Stimulated activated CD8-positive, alpha-beta memory T cell treated with anti-CD3 and anti-CD28 coated beads, Interleukin-4, amount 100 ng/mL, for 24 hours (primary cell): ENCODE data around the gene RBM4B.

Source experiments
- DNase-seq: peaks from one replicate; pipeline ENCODE4 v3.0.0-alpha.2; 2020; ENCODE audit warnings: low read depth

RBM4B gene

GRCh38 chr11:66686801-66687750 lies 9.4 kb upstream of the RBM4B start:
- no peak for DNase-seq

DNA sequence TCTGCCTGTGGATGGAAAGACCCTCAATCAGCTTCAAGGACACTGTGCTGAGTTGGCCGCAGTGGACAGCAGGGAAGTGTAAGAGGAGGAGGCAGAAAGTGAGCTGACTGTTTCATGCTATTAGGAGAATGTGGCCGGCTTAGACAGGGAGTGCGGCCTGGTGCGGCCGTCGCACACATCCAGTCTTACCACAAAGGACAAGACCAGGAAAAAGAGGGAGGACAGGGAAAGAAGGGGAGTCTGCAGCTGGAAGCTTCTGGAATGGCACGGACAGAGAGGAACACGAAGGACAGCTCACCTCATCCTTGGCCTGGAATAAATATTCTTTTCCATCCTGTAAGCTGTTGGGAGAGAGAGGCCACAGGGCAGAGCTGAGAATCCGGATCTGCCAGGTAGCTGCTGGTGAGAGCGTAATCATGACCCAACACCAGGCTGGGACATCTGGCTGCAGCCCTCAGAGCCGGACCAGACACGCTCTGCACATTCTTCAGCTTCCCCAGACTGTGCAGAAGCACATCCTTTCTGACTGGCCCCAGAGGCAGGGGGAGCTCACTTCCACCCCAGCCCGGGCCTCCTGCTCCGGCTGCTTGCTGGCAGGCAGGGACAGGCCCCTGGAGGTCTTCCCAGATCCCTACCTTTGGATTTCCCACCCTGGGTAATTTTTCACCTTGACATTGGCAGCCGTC lies 8.6 kb upstream of the RBM4B start:
- DNase-seq, result no peak

- DNase-seq, result no peak
These were observed 7.8 kb upstream of the RBM4B start for GRCh38 chr11:66685276-66686099.

DNA sequence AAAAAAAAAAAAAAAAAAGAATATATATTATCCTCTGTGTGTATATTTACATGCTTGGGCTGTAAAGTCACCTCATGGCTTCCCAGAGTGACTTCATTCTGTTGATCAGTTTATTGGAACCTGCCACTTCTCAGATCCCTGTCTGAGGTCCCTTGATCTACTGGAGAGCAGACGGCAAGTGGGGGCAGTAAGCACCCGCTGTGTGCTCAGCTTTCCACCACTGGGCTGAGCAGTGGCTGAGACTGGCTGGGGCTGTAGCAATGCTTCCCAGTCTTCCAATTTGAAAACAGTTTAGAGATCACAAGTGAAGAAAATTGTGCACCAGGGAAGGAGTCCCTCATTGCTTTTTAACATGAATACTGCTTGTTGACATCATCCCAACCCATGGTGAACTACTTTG lies 6.9 kb upstream of the RBM4B start:
- DNase-seq, result no peak

GRCh38 chr11:66683877-66684276 lies 6.2 kb upstream of the RBM4B start:
- no peak for DNase-seq

DNA sequence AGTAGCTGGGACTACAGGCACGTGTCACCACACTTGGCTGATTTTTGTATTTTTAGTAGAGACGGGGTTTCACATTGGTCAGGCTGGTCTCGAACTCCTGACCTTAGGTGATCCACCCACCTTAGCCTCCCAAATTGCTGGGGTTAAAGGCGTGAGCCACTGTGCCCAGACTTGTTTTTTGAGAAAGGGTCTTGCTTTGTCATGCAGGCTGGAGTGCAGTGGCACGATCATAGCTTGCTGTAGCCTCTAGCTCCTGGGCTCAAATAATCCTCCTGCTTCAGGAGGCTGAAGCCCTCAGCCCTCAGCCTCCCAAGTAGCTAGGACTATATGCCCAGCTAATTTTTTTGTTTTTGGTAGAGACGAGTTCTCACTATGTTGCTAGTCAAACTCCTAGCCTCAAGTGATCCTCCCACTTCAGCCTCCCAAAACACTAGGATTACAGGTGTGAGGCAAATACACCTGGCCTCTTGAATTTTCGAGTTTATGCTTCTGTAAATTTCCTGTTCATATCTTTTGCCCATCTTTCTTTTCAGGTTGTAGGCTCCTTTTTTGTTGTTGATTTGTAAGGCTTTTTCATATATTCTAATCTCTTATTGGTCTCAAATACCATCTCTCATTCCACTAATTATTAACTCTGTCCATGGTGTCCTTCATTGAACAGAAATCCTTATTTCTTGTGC lies 3.4 kb upstream of the RBM4B start:
- DNase-seq, result no peak

GRCh38 chr11:66676931-66677598 lies 622 bp downstream of the RBM4B start:
- DNase-seq, result no peak

DNA sequence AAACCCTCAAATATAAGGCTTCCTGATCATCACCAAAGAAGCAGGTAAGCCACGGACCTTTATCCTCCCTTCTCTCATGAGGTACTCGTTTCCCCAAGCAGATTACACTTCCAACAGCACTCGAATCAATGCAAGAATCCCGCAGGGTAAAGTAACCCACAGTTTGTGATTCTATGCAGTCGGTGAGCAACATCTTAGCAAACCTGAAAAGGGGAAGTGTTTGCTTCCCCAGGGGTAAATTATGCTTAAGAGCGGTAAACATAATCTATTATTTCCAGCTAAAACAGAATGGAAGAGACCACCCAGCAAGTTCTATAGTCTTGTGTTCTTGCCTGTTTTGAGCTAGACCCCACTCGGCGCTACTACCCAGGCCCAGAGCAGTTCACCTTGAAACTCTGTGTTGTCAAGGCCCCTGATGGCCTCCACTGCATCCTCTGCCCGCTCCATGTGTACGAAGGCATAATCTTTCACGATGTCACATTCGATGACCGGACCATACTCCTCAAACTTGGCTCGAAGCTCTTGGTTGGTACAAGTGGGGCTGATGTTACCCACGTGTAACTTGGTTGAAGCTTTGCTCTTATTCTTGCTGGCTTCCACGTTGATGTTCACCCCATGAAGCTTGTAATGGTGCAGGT lies 1.3 kb downstream of the RBM4B start:
- DNase-seq, result no peak

- no peak for DNase-seq
These were observed 2.6 kb downstream of the RBM4B start for GRCh38 chr11:66674964-66675602.

GRCh38 chr11:66670816-66671215 lies 6.9 kb downstream of the RBM4B start:
- no peak for DNase-seq

DNA sequence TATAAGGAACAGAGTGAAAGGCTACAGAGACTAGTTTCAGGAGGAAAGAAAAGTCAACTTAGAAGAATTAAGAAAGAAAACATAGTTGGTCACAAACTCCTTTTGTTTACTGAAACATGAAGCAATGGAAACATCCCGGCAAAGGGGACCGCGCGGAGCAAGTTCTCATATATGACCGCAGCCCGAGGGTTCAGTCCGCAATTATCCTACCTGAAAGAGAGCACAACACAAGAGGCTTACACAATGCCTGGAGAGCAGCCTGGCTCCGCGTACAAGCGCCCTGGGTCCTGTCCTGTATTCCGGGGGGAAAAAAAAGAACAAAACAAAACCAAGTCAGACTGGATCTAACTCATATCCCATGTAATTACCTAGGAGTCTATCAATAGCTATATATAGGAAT lies 12.3 kb downstream of the RBM4B start:
- no peak for DNase-seq

- DNase-seq, result no peak
These were observed 13.9 kb downstream of the RBM4B start for GRCh38 chr11:66663741-66664296.

DNA sequence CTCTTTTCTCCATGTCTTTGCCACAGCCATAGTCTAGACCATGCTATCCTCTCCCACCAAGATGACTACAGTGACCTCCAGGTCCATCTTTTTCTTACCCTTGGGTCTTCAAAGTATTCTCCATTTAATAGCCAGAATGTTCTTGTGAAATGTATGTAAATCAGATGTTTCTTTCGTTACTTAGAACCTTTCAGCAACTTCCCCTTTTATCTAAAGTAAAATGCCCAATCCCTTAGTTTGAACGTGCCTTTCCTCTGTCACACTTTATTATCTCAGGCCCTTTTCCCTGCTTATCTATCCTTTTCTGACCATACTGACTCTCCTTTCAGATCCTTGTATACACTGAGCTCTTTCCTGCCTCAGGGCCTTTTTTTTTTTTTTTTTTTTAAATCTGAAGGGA lies 17.9 kb downstream of the RBM4B start:
- DNase-seq, result no peak

- no peak for DNase-seq
These were observed 24.6 kb downstream of the RBM4B start for GRCh38 chr11:66653123-66653522.

DNA sequence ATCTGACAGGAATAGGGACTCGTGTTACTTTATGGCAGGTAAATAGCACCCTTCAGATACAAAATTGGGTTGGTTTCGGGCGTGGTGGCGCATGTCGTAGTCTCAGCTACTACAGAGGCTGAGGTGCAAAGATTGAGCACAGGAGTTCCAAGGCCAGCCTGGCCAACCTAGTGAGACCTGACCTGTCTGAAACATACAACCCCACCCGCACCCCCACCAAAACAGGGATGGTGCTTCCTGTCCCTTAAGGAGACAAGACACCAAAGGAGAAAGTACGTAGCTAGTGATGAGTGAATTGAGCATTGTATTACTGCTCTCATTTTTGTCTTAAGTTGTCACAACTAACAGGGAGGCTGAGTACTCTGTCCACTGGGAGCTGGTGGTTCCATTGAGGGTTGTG lies 25.0 kb downstream of the RBM4B start:
- DNase-seq, result no peak

GRCh38 chr11:66651016-66651415 lies 26.7 kb downstream of the RBM4B start:
- no peak for DNase-seq

DNA sequence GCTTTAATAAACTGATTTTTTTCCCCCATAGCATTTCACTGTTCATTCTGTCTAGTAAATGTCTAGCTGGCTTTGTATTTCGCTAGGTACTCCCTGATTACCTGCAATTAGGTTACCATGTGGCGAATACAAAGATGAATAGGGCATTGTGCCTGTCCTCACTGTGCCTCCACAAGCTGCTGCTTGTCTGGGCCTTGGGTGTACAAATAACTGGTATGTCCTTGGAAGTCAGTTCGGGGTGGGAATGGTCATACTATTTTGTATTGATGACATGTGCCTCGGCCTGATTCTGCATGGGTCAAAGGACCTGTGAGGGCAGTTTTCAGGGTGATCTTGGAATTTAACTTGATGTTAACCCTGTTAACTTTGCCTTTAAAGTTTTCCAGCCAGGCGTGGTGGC lies 27.8 kb downstream of the RBM4B start:
- no peak for DNase-seq

- DNase-seq, result no peak
These were observed 30.9 kb downstream of the RBM4B start for GRCh38 chr11:66646828-66647227.

GRCh38 chr11:66643745-66644437 lies 33.8 kb downstream of the RBM4B start:
- DNase-seq, result no peak
